DND-41 (cell line): ENCODE results near the gene WDR86.

Source experiments
- EZH2 ChIP-seq: IDR thresholded peaks from 3 replicates; pipeline ENCODE4 v1.6.1; 2012; ENCODE audit warnings: borderline replicate concordance, low read depth, mild to moderate bottlenecking, moderate library complexity, low read length, inconsistent platforms; ENCODE audit not compliant: severe bottlenecking
- TF ChIP-seq, protein P1 (sequence below): IDR thresholded peaks from 2 replicates; pipeline ENCODE4 v1.5.1; 2012; ENCODE audit warnings: borderline replicate concordance, low read length, moderate library complexity, mild to moderate bottlenecking; ENCODE audit not compliant: poor library complexity, severe bottlenecking; ENCODE audit errors: extremely low read depth

DNA sequence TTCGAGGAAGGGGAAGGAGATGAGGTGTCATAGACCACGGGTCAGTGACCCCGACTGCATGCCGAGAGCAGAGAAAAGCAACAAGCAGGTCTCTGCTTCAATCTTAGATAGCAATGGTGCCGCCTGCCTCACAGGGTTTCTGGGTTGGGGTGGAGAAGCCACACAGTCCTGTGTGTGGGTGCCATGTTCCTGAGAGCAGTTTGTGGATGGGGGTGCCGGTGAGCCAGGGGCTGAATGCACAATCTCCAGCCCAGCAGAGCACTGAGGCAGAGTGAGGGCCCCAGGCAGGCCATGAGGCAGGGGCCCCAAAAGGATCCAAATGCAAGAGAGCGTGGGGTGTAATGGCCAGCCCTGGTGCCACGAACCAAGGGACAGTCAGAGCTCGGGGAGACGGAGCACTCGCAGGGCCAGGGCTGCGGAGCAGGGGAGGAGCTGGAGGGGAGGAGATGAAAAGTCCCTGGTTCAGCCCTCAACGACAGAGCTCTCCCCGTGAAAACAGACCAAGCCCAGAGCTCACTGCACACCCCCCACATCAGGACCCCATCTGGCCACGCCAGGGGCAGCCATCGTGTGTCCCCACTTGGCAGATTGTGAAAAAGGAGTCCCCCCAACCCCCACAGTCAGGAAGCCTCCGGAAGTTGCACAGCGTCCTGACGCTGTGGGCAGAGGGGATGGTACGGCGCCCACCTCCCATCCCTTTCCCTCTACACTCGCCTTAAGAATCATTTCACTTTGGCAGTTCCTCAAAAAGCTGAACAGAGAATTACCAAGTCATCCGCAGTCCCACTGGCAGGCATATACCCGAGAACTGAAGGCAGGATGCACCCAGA lies 19.9 kb downstream of the WDR86 start:
- TF ChIP-seq, protein P1, sequence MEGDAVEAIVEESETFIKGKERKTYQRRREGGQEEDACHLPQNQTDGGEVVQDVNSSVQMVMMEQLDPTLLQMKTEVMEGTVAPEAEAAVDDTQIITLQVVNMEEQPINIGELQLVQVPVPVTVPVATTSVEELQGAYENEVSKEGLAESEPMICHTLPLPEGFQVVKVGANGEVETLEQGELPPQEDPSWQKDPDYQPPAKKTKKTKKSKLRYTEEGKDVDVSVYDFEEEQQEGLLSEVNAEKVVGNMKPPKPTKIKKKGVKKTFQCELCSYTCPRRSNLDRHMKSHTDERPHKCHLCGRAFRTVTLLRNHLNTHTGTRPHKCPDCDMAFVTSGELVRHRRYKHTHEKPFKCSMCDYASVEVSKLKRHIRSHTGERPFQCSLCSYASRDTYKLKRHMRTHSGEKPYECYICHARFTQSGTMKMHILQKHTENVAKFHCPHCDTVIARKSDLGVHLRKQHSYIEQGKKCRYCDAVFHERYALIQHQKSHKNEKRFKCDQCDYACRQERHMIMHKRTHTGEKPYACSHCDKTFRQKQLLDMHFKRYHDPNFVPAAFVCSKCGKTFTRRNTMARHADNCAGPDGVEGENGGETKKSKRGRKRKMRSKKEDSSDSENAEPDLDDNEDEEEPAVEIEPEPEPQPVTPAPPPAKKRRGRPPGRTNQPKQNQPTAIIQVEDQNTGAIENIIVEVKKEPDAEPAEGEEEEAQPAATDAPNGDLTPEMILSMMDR: no peak
- no peak for TF ChIP-seq EZH2
